Transverse colon (tissue), 4 donors: Measurements from ENCODE around the gene PPP2R1B.

Experiments used
- EP300 ChIP-seq: sonication (generic); formaldehyde crosslinking; IDR thresholded peaks from one replicate; pipeline ENCODE4 v1.6.1; 2017; ENCODE audit warnings: antibody characterized with exemption, low read depth
- POLR2A ChIP-seq: fragments of 450-650 bp; IDR thresholded peaks from one replicate; pipeline ENCODE4 v1.6.1; 2016; ENCODE audit warnings: antibody characterized with exemption, mild to moderate bottlenecking, moderate library complexity
- POLR2AphosphoS5 ChIP-seq, 3 donors: sonication (generic); formaldehyde crosslinking; IDR thresholded peaks; one replicate each; pipeline ENCODE4 v1.6.1; 2016; ENCODE audit warnings: antibody characterized with exemption in 3 of 3
- TF ChIP-seq, protein P1 (sequence below), 5 experiments: fragments of 200-600 bp in 3 of 5; fragments of 450-650 bp in 2 of 5; sonication (generic) in 3 of 5; IDR thresholded peaks; 1 replicate in 2 of 5; 2 replicates in 3 of 5; pipeline ENCODE4 v1.5.1; 2016 to 2017; ENCODE audit warnings: antibody characterized with exemption in 5 of 5, inconsistent platforms in 3 of 5, mild to moderate bottlenecking in 2 of 5, moderate library complexity in 1 of 5

DNA sequence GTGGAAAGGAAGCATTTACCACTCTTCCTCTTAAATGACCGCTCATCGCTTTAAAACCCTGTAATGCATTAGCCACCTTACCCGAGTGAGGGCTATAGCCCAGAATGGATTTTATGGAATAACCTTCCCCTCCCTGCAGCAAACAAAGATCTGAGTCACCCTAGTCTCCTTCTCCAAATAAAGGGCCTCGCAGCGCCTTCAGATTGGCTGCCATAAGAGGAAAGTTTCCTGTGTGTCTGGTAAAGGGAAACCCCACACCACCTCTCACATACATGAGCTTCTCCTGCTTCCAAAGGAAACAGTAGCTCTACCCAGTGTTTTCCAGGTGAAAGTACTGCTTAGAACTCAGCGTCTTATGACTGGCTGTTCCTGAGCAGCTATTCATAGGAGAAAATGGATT, 47.8 kb downstream of the PPP2R1B start:
- TF ChIP-seq, protein P1, sequence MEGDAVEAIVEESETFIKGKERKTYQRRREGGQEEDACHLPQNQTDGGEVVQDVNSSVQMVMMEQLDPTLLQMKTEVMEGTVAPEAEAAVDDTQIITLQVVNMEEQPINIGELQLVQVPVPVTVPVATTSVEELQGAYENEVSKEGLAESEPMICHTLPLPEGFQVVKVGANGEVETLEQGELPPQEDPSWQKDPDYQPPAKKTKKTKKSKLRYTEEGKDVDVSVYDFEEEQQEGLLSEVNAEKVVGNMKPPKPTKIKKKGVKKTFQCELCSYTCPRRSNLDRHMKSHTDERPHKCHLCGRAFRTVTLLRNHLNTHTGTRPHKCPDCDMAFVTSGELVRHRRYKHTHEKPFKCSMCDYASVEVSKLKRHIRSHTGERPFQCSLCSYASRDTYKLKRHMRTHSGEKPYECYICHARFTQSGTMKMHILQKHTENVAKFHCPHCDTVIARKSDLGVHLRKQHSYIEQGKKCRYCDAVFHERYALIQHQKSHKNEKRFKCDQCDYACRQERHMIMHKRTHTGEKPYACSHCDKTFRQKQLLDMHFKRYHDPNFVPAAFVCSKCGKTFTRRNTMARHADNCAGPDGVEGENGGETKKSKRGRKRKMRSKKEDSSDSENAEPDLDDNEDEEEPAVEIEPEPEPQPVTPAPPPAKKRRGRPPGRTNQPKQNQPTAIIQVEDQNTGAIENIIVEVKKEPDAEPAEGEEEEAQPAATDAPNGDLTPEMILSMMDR (IDR thresholded peaks at IDR 0.05): no peak
- no peak for TF ChIP-seq POLR2A
- TF ChIP-seq POLR2AphosphoS5 (IDR thresholded peaks at IDR 0.05): peak; percentile 7 to 46 (median 28)
- TF ChIP-seq EP300: no peak
